ENCODE data around the gene TCF12.

TCF12 gene

DNA sequence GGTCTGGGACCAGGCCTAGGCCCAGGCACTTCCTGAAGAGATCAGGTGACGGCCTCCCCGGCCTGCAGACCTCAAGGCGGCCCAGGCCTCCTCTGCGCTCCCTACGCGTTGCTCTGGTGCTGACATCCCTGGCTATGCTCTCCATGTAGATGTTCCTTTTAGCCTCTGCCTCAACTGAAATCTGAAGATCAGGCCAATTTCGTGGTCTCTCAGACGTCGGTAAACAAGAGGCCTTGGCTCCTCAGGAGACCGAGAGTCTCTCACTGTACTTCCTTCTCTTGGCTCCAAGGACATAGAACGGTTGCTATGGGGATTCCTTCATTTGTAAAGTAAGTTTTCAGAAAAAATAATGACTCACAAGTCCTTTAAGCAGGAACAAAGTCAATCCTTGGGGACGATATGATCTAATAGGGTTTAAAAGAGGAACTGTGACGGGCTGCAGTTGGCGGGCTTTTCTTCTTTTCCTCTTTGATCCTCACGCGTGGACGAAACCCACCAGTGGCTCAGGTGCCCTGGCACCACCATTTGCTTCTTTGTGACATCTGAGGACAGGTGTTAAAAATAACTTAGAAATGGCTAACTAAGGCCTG, 402.3 kb downstream of the TCF12 start:
- no peak for DNase-seq (ENCODE audit: low spot score)

DNA sequence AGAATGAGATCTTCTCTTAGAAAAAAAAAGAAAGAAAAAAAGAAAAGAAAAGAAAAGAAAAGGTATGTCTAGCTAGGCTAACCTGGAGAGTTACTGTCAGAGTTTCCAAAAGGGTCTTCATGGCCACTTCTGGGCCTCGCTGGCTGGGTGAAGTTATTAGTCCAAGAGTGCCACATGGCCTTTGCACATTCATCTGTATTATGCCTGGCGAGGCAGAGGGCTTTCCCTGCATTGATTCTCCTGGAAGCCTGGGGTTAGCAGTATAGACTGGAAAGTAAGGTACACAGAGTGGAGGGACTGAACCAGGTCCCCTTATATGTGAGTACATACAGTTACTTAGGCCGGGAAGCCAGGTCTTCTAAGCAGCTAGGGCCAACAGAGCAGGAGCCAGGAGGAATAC, 403.0 kb downstream of the TCF12 start:
- no peak for DNase-seq (ENCODE audit: low spot score)

DNA sequence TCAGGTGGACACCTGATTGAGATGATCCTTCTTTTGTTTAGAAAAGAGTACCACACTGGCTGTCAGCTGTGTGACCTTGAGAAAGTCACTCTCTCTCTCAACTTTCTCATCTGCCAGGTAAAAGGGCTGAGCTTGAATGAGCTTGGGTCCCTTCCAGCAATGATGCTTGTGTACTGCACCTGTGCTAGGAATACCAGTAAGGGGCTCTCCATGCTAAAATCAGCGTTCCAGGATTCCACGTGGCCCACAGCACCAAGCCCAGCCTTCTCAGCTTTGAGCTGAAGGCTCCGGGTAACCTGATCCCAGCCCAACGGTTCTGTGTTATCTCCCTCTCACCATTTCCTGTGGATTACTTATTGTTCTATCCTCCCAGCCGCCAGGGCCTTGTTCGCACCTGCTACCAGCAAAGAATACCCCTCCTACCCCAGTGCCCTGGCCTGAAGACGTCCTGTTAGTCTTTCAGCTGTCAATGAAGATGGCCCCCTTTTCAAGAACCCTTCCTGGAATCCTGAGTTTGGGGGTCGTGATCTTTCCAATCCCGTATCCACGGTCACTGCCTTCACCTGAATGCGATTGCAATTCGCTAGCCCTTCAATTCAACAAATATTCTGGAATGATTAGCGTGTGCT, 403.6 kb downstream of the TCF12 start:
- DNase-seq (ENCODE audit: low spot score): no peak

DNA sequence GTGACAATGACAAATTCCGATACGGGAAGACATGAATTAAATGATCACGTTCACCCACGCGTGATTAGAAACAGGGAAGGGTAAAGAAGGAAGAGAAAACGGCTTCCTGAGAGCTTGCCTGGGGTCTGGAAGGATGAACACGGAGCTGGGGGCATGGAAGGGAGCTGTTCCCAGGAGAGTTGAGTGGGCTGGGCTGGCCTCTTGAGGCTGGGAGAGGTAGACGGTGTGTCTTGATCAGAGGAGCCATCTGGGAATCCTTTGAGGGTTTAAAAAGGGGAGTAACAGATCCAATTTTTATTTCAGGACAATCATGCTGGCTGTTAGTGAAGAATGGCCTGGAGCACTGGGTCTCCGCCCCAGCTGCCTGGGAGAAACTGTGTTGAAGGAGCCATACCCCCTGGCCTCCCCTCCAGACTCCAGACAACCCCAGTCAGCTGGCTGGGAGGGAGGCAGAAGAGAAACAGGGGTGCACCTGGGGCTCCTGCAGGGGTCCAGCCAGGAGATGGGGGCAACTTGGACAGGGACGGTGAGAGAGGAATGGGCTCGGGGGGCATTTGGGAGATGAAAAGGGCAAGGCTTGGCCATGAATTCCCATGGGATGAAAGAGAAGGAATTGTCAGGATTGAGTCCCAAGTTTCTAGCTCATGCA, 404.3 kb downstream of the TCF12 start:
- no peak for DNase-seq (ENCODE audit: low spot score)

DNA sequence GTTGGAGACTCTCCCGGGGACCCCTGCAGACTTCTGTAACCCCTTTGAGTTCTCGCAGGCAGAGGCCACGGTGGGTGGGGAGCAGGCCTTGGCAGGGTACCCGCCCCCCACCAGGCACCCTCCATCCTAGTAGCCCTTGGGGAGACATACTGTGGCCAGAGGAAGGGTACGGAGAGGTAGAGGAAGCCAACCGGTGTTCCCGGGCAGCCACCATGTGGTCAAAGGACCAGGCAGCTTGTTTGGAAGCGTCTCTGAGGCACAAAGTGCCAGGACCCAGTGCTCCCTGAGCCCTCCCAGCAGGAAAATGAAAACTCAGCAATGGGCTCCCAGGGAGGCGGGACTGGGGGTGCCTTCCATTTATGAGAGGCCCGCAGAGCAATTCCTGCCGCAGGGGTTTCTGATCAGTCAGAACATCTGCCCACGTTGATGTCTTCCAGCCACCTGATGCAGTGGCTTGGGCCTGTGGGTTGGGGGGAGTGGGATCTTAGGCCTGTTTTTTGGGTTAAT, 404.9 kb downstream of the TCF12 start:
- no peak for DNase-seq (ENCODE audit: low spot score)

DNA sequence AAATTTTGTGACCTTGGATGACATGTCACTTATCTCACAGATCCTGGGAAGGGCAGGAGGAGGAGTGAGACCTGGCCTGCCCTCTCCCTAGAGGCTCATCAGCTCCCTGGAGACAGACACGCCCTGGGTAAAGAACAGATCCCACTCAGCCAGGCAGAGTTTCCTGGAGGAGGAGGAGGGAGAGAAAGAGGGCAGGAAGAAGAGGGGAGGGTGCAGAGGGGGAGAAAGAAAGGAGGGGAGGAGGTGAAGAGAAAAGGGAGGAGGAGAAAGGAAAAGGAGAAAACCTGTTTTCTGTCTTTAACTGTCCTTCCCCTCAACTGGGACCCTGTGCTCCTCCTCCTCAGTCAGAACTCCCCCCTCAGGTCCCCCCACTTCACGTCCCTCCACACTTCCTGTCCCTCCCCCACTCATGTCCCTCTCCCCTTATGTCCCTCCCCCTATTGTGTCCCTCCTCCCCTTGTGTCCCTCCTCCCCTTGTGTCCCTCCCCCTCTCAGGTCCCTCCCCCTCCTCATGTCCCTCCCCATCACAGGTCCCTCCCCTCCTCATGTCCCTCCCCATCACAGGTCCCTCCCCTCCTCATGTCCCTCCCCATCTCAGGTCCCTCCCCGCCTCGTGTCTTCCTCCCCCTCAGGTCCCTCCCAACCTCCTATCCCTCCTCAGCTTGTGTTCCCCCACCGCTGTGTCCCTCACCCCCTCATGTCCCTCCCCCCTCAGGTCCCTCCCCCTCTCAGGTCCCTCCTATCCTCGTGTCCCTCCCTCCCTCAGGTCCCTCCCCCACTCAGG, 405.6 kb downstream of the TCF12 start:
- no peak for DNase-seq (ENCODE audit: low spot score)

DNA sequence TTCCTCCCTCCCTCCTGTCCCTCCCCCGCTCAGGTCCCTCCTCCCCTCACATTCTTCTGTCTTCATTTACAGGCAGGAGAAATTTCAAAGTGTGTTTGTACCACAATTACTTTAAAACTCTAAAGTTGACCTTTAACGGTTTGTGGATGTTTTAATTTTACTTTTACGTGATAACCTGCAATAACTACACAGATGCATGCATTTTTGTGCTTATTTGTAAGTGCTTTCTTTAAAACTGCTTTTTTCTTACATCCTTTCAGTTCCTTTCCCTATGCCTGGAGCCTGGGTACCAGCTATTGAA, 406.1 kb downstream of the TCF12 start:
- DNase-seq (ENCODE audit: low spot score): no peak

DNA sequence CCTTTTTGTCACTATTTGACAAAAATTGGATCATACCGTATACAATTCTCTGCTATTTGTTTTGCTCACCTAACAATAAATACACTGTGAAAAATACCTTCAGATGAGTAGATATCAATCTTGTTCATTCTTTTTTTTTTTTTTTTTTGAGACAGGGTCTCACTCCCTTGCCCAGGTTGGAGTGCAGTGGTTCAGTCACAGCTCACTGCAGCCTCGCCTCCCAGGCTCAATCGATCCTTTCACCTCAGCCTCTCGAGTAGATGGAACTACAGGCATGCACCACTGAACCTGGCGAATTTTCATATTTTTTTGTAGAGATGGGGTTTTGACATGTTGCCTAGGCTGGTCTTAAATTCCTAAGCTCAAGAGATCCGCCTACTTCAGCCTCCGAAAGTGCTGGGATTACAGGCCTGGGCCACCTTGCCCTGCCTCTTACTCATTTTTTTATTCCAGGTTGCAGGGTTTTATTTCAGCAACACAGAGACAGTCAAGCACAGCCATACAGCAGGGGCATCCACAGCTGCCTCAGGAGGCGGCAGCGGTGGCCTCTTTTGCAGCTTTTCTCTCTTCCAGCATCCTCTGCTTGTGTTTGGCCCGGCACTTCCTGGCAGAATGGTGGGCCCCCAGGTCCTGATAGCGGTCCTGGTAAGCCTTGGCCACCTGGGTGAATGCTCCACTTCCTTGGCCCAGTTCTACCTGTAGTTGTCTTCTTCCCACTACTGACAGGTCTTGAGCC, 406.7 kb downstream of the TCF12 start:
- DNase-seq (ENCODE audit: low spot score): no peak

DNA sequence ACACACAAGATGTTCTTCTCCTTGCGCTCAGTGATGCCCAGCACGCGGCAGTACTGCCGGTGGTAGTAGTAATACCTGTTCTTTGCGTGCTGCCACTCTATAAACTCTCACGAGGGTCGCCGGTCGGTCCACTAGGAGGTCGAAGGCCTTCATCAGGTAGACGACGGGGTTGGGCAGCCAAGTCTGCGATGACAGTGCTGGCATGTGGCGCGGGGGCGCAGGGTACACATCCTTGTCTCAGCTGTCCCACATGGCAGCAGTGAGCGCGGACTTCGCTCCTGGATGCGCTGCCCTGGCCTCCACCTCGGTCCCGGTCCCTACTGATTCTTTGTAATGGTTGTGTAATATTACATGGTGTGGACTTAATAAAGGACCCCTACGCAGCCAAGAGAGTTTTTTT, 407.8 kb downstream of the TCF12 start:
- DNase-seq (ENCODE audit: low spot score): no peak

DNA sequence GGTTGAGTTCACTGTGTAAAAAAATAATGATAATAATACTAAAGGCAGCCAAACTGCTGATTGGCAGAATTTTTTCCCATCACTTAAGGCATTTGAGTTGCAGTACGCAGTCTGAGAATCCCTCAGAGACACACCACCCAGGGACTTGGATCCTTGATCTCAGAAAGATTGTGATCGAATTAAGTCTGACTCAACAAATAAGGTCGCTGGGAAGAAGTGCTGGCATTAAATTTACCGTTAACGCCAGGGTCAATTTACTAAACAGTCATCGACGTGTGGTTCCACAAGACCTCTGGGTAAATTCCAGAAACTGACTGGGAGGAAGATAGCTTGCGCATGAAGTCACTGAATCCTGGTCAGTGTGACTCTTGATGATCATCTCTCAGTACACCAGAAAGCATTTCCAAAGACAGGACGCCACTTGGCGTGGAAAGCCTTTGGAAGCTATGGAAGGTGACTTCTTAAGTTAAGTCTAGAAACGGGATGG, 409.6 kb downstream of the TCF12 start:
- DNase-seq (ENCODE audit: low spot score): no peak

DNA sequence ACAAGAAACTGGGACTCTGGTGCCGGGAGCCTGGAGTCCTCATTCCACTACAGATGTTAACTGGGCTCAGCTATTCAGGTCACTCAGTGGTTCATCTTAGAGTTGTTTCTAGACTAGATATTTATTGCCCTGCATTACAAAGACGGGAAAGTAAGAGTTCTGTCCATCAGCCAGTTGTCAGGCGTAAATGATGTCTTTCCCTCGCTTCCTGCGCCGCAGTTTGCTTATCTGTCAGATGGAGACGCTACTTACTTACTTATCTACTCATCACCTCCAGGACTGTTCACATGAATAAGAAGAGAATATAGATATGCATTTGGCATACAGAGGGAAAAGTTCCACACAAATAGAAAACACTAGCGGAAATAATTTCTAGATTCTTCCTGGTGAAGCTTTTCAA, 410.0 kb downstream of the TCF12 start:
- no peak for DNase-seq (ENCODE audit: low spot score)

DNA sequence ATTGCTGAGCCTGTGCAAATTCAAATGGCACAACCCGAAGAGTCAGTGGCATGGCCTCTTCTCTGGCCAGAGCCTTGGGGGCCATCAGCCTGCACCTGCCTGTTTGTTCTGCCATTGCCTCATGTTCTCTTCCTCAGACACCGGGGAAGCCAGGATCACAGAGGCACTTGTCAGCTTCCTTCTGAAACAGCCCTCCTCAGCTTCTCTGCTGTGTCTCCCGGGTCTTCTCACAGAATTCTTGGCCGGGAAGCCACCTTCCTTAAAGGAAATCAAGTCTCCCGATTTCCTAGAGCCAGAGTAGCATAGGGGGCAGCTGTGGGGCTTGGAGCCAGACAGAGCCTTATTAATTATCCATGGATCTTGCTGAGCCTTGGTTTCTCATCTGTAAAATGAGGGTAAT, 410.5 kb downstream of the TCF12 start:
- no peak for DNase-seq (ENCODE audit: low spot score)

DNA sequence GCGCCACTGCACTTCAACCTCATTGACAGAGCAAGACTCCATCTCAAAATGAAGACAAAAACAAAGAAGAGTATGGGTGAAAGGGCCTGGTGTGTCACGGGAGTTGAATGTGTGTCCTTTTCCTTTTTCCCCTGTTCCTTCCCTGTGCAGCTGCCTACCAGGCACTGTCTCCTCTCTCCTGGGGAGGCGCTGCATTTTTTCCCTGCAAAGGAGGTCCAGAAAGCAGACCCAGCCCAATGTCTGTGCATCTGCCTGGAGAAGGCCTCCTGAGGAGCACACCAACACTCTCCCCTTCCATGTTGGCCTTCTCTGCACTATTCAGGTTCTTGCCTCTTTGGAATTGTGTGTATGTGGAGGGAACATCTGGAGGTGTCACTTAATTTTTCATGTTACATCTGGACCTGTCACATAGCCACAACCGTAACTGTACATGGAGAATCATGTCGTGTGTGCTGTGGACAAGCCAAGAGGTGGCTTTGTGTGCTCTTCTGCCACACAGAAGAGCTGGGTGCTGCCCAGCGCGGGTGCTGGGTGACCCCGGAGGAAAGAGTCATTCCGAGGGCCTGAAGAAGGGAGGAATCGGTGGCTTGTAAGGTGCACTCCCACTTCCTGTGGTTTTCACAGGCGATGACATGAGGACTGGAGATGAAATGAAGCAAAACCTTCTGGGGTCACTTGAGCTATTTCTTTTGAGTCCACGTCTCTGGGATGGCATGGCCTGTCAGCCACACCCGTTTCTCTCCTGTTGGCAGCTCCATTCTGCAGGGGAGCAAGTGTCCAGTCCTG, 411.3 kb downstream of the TCF12 start:
- DNase-seq (ENCODE audit: low spot score): no peak

DNA sequence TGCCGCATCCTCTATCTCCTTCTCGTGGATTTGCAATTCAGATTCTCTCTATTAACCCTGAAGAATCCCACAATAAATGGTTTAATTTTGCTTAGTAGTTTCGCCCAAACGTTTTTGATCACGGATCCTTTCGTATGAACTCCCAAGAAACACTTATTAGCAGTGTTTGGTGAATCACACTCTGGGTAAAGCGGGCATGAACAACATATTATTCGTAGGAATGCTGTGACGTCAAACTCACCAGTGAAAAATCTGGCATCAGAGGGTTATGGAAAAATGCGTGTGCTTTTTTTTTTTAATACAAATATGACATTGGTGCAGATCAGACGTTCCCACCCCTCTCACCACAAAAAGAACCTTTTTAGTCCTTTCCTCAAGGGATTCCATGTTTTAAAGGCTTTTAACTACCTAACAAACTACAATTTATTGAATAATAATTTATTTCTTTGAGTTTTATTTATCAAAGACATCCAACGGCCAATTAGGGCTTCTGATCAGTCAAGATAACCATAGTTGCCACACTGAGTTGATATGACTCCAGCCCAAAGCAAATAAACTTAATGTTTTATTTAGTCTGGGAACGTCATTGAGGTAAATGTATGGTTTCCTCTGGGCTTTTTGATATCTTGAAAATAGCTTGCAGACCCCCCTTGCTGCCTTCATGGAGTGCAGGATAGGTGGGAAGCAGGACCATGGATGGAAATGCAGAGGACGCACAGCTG, 412.3 kb downstream of the TCF12 start:
- no peak for DNase-seq (ENCODE audit: low spot score)

DNA sequence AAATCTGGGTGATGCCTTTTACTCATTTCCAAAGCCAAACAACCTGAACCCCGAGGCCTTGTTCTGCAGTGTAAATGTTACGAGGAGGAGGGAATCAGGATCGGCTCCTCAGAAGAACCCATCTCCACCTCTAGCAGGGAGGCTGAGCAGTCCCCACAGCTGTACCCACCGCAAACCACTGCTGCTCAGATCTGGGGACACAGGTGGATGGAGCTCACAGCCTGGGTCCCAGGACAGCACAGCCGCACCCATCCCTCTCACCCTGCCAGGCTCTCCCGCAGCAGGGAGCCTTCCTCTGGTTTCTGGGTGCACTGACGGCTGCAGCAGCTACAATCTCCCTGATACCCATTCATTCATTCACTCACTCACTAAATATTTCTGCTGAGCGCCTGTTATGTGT, 413.9 kb downstream of the TCF12 start:
- no peak for DNase-seq (ENCODE audit: low spot score)

DNA sequence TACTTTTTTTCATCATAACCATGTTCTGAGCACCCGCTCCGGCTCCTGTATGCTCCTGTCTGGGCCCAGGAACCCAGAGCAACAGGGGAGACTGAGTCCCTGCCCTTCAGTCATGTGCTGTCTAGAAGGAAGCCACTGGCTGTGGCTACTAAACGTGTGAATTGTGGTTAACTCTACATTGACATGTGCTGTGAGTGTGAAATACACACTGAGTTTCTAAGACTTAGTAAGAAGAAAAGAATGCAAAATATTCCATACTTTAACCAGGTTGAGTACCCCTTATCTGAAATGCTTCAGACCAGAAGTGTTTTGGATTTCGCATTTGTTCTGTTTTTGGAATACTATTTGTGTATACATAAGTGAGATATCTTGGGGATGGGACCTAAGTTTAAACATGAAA, 415.0 kb downstream of the TCF12 start:
- DNase-seq (ENCODE audit: low spot score): no peak

DNA sequence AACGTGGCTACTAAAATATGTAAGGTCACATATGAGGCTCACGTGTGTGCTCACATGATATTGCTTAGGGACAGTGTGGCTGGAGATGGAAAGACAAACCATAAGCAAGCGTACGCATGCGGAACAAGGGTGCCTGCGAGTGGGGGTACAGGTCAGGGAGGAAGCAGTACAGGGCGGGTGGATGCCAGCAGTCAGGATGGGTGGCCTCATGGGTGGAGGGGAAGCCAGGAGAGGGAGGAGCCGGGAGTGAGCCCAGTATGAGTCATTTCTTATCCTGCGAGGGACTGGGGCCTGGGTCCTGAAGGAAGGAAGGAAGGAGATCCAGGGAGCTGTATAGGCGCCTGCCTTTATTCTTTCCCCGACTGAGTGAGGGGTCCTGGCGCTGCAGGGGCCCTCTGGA, 415.8 kb downstream of the TCF12 start:
- DNase-seq (ENCODE audit: low spot score): no peak

DNA sequence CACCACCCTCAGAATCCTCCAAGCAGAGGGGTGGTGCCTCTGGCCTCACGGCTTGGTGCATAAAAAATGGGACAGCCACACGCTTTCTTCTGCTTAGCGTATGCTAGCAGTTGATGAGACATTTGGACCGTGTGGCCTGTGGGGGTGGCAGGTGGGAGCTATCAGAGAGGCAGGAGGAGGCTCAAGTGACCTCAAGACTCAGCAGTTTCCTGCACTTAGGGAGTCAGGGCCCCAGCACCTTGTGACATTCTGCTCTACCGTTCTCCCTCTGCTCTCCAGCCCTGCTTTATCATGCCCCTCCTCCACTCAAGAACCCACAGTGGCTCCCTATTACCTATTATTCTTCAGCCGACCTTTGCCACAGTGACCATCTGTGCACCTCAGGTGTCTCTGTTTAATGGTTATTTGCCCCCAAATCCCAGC, 416.9 kb downstream of the TCF12 start:
- DNase-seq (ENCODE audit: low spot score): no peak

DNA sequence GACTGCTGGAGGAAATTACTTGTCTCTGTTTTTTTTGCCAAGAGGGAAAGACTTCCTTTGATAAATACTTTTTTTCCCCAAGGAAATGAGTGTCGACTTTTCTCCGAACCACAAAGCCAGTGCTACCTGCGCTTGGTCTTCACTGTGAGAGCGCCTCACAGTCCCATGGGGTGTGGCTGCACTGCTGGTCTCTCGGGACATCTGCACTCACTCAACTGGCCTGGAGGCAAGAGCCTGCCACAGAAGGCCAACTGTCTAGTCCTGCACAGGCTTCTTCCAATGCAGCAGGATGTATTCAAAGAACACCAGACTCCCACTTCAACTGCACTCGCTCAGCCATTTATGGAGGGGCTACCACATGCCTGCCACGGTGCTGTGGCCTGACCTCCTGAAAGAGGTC, 417.3 kb downstream of the TCF12 start:
- DNase-seq (ENCODE audit: low spot score): no peak

DNA sequence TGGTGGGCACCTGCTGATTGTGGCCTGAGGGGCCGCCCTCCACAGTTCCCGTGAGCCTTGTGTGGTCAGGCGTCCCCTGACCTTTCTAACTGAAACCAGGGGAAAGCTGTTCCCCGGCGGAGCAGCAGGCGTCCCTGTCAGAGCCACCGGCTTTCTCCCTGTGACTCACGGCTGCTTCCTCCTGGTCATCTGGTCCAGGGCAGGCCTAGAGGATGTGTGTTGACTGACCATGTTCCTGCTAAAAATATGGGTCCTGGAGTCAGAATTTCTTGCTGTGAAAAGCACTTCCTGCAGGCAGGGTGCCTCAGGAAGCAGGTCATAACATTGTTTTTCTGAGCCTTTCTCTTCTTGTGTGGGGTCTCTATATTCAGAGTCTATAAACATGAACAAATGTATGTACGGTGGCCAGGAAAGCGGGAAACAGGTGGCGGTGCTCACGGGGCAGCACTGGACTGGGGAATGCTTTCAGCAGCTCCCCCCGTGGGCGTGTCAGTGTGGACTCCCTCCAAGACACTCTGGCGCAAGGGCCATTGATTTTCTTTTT, 419.5 kb downstream of the TCF12 start:
- peak; percentile 26 for DNase-seq (ENCODE audit: low spot score)
